A549 (cell line): Measurements from ENCODE around the gene COPZ2. TPM values are rescaled to one million over a fixed set of nuclear protein-coding genes. Genes with fewer than 3 reads are reported as not detected.

ENCODE experiments used
- ATAC-seq, 2 experiments: fragments of 200-7000 bp in 1 of 2; fragments of >200 bp in 1 of 2; cut with Nextera tagmentation in 1 of 2; cut with Tn5 transposase in 1 of 2; 3 replicates each; pipeline versions ENCODE4 v1.8.0 to v1.9.1; 2018 to 2020; ENCODE audit warnings: mild to moderate bottlenecking in 1 of 2, moderate library complexity in 1 of 2
- CTCF ChIA-PET: fragments of 300-600 bp; sonication (Branson Sonifier 250); formaldehyde crosslinking; extraction: SDS; loops from one replicate; lab custom pipeline; 2021; ENCODE audit warnings: antibody characterized with exemption, inconsistent platforms; lab: Yijun Ruan, JAX
- POLR2A ChIA-PET: fragments of 350-600 bp; formaldehyde crosslinking; extraction: SDS; loops from one replicate; lab custom pipeline; 2021; ENCODE audit warnings: antibody characterized with exemption, inconsistent platforms; lab: Yijun Ruan, JAX
- DNase-seq, 2 experiments: peaks; one replicate each; pipeline versions ENCODE4 v3.0.0 to v3.0.0-alpha.2; 2011 to 2016; ENCODE audit warnings: low read depth in 1 of 2, low spot score in 1 of 2
- FAIRE-seq: peaks from 2 replicates; lab custom pipeline; 2011; peaks lifted over from hg19 to GRCh38; lab: Jason Lieb, UNC
- H3K27ac ChIP-seq, 2 experiments: fragments of >200 bp; sonication (Bioruptor Twin); formaldehyde crosslinking; 3 replicates each; pipeline ENCODE4 v1.5.1; 2016 to 2017
- H3K4me1 ChIP-seq: fragments of >200 bp; sonication (Bioruptor Twin); formaldehyde crosslinking; 3 replicates; pipeline ENCODE4 v1.6.1; 2016
- H3K4me2 ChIP-seq: fragments of >200 bp; sonication (Bioruptor Twin); formaldehyde crosslinking; 3 replicates; pipeline ENCODE4 v1.6.1; 2016
- H3K4me3 ChIP-seq: fragments of >200 bp; sonication (Bioruptor Twin); formaldehyde crosslinking; 3 replicates; pipeline ENCODE4 v1.5.1; 2016
- H3K9me3 ChIP-seq: fragments of >200 bp; sonication (Bioruptor Twin); formaldehyde crosslinking; 3 replicates; pipeline ENCODE4 v1.6.1; 2016
- ATOH8 ChIP-seq: fragments of 250-450 bp; sonication (Bioruptor Pico); IDR thresholded peaks from 2 replicates; pipeline ENCODE4 v1.5.0; 2020; ENCODE audit warnings: low read depth, mild to moderate bottlenecking, moderate library complexity
- BCL3 ChIP-seq: fragments of >200 bp; sonication (Bioruptor Twin); formaldehyde crosslinking; IDR thresholded peaks from 3 replicates; pipeline ENCODE4 v1.6.1; 2016
- BHLHE40 ChIP-seq: IDR thresholded peaks from 2 replicates; pipeline ENCODE4 v1.6.1; 2012; ENCODE audit warnings: low read depth, low read length, inconsistent platforms
- CBX2 ChIP-seq: fragments of 200-600 bp; sonication (generic); IDR thresholded peaks from 2 replicates; pipeline ENCODE4 v1.6.1; 2016; ENCODE audit warnings: low read depth, mild to moderate bottlenecking, borderline replicate concordance
- CEBPB ChIP-seq, 2 experiments: fragments of >200 bp in 1 of 2; sonication (Bioruptor Twin) in 1 of 2; formaldehyde crosslinking in 1 of 2; IDR thresholded peaks; 2 replicates each; pipeline ENCODE4 v1.6.1; 2012 to 2016
- CHD4 ChIP-seq: fragments of 200-600 bp; sonication (generic); IDR thresholded peaks from 2 replicates; pipeline ENCODE4 v1.6.1; 2016; ENCODE audit warnings: antibody characterized with exemption, mild to moderate bottlenecking, borderline replicate concordance
- E2F6 ChIP-seq: IDR thresholded peaks from 2 replicates; pipeline ENCODE4 v1.6.1; 2012; ENCODE audit warnings: low read depth, borderline replicate concordance
- EP300 ChIP-seq, 2 experiments: fragments of >200 bp; sonication (Bioruptor Twin); formaldehyde crosslinking; IDR thresholded peaks; 2 replicates in 1 of 2; 3 replicates in 1 of 2; pipeline ENCODE4 v1.6.1; 2016 to 2017
- ESRRA ChIP-seq: fragments of 150-350 bp; IDR thresholded peaks from 2 replicates; pipeline ENCODE4 v1.6.1; 2014; ENCODE audit warnings: mild to moderate bottlenecking, low read length, borderline replicate concordance
- FOSB ChIP-seq: fragments of 250-450 bp; sonication (Bioruptor Pico); IDR thresholded peaks from 2 replicates; pipeline ENCODE4 v1.5.0; 2020; ENCODE audit warnings: mild to moderate bottlenecking, moderate library complexity
- HDAC2 ChIP-seq: fragments of 200-600 bp; sonication (generic); IDR thresholded peaks from 2 replicates; pipeline ENCODE4 v1.6.1; 2016
- HOXA7 ChIP-seq: fragments of 250-450 bp; sonication (Bioruptor Pico); IDR thresholded peaks from 2 replicates; pipeline ENCODE4 v1.5.0; 2020; ENCODE audit warnings: mild to moderate bottlenecking, moderate library complexity
- HOXB13 ChIP-seq: fragments of 250-450 bp; sonication (Bioruptor Pico); IDR thresholded peaks from 2 replicates; pipeline ENCODE4 v1.5.0; 2020; ENCODE audit warnings: low read depth, mild to moderate bottlenecking, moderate library complexity
- JUN ChIP-seq, 2 experiments: fragments of >200 bp; sonication (Bioruptor Twin); formaldehyde crosslinking; IDR thresholded peaks; 2 replicates in 1 of 2; 3 replicates in 1 of 2; pipeline ENCODE4 v1.6.1; 2016 to 2017
- KDM1A ChIP-seq: fragments of 200-600 bp; sonication (generic); IDR thresholded peaks from 2 replicates; pipeline ENCODE4 v1.6.1; 2016; ENCODE audit warnings: low read depth, mild to moderate bottlenecking
- KDM5A ChIP-seq: fragments of 200-600 bp; sonication (generic); IDR thresholded peaks from 2 replicates; pipeline ENCODE4 v1.6.1; 2016; ENCODE audit warnings: antibody characterized with exemption, mild to moderate bottlenecking
- MAZ ChIP-seq: fragments of 150-350 bp; IDR thresholded peaks from 2 replicates; pipeline ENCODE4 v1.6.1; 2014; ENCODE audit warnings: antibody characterized with exemption, low read depth, low read length, borderline replicate concordance
- NFE2L2 ChIP-seq: fragments of 150-350 bp; conservative IDR thresholded peaks from 2 replicates; pipeline ENCODE4 v1.6.1; 2014; ENCODE audit warnings: low read length
- PHF8 ChIP-seq: fragments of 200-600 bp; sonication (generic); IDR thresholded peaks from 2 replicates; pipeline ENCODE4 v1.6.1; 2016; ENCODE audit warnings: low read depth, mild to moderate bottlenecking, antibody characterized with exemption, moderate library complexity, borderline replicate concordance
- POLR2AphosphoS2 ChIP-seq: conservative IDR thresholded peaks from 2 replicates; pipeline ENCODE4 v1.6.1; 2012; ENCODE audit warnings: low read length, improper control_type of control experiment, inconsistent platforms
- RAD21 ChIP-seq, 2 experiments: fragments of >200 bp in 1 of 2; sonication (Bioruptor Twin) in 1 of 2; formaldehyde crosslinking in 1 of 2; IDR thresholded peaks in 1 of 2; conservative IDR thresholded peaks in 1 of 2; 2 replicates in 1 of 2; 3 replicates in 1 of 2; pipeline ENCODE4 v1.6.1; 2012 to 2018; ENCODE audit warnings: inconsistent platforms in 1 of 2
- RCOR1 ChIP-seq: fragments of 150-350 bp; IDR thresholded peaks from 2 replicates; pipeline ENCODE4 v1.6.1; 2014; ENCODE audit warnings: antibody characterized with exemption, low read length, low read depth
- TFCP2L1 ChIP-seq: fragments of 250-450 bp; sonication (Bioruptor Pico); IDR thresholded peaks from 2 replicates; pipeline ENCODE4 v1.5.0; 2021; ENCODE audit warnings: mild to moderate bottlenecking
- ZNF302 ChIP-seq: fragments of 250-450 bp; sonication (Bioruptor Pico); IDR thresholded peaks from 2 replicates; pipeline ENCODE4 v1.9.0; 2021; ENCODE audit warnings: inconsistent platforms, mild to moderate bottlenecking, moderate library complexity
- ZSCAN20 ChIP-seq: fragments of 250-450 bp; sonication (Bioruptor Pico); IDR thresholded peaks from 2 replicates; pipeline ENCODE4 v1.8.0; 2022; ENCODE audit warnings: mild to moderate bottlenecking, moderate library complexity
- whole genome bisulfite sequencing: methylation state at CpG from one replicate; pipeline ENCODE4 v1.1.6; 2017; ENCODE audit errors: missing lambda C conversion rate; 5-methylcytosine and 5-hydroxymethylcytosine counted together
- polyA plus RNA-seq, 4 experiments: library from polyadenylated mRNA; depleted of rRNA in 3 of 4; stranded (reverse); fragments of >200 nt; fragmentation: RNase III in 1 of 4; extraction: RNeasy Plus Mini Kit Qiagen cat#74134 plus additional on column Dnase treatment in 1 of 4; gene quantifications; 2 replicates in 3 of 4; 3 replicates in 1 of 4; pipeline ENCODE4 v1.2.3, GENCODE V29; 2011 to 2017

The COPZ2 gene
- polyA plus RNA-seq, 2 of the 4 experiments (the other 2 are of a cell fraction) = 10.6 to 19.3 TPM

- TF ChIP-seq ESRRA = no peak
These were observed 38.0 kb downstream of the COPZ2 start (continued) for GRCh38 chr17:47999582-47999981.

GRCh38 chr17:47998044-47998443 is 39.6 kb downstream of the COPZ2 start:
- no peak for ATAC-seq
- no peak overlapping the region for H3K4me2 ChIP-seq
- H3K27ac ChIP-seq = no peak overlapping the region
- H3K9me3 ChIP-seq = no peaks in the 10 kb centered on the region
- H3K4me1 ChIP-seq = peaks cover 11% of the 10 kb centered on the region
- FAIRE-seq = no peak
- POLR2A ChIA-PET = no interaction called here
- TF ChIP-seq ATOH8 = no peak
- TF ChIP-seq CEBPB (IDR thresholded peaks at IDR 0.05) = no peak
- no peak for TF ChIP-seq PHF8
- TF ChIP-seq E2F6 = no peak
- TF ChIP-seq CHD4 = no peak
- TF ChIP-seq RAD21 (conservative IDR thresholded peaks at IDR 0.05 in 1 of 2, IDR thresholded peaks at IDR 0.05 in 1 of 2) = no peak
- TF ChIP-seq FOSB = no peak
- TF ChIP-seq TFCP2L1 (CRISPR knock-in tag) = no peak
- no peak for TF ChIP-seq BCL3
- no peak for TF ChIP-seq RCOR1
- no peak for TF ChIP-seq ESRRA
- no peak for TF ChIP-seq EP300 (IDR thresholded peaks at IDR 0.05)
- no peak for TF ChIP-seq JUN (IDR thresholded peaks at IDR 0.05)
- TF ChIP-seq, all 56 proteins: peak for 0
- no peak overlapping the region for H3K4me3 ChIP-seq
- CTCF ChIA-PET = interaction anchor here (1.3 to 15.9 kb wide), 7 partner anchors 8 to 49 kb away, joined by 6 to 174 read pairs (median 23); partner anchors contain the start of gene CDK5RAP3
- no peak for DNase-seq
- 81% methylated on average over 7 of the region's 7 CpGs for WGBS

- DNase-seq (no peak), FAIRE-seq (no peak), ATAC-seq (no peak)
- no peak for TF ChIP-seq HOXA7 (CRISPR knock-in tag)
- no peak overlapping the region for H3K4me3 ChIP-seq
- no peaks in the 10 kb centered on the region for H3K9me3 ChIP-seq
- ChIA-PET CTCF (interaction anchor here (1.3 to 15.9 kb wide), 5 partner anchors 10 to 48 kb away, joined by 6 to 174 read pairs (median 23); partner anchors contain the start of gene CDK5RAP3), POLR2A (no interaction called here)
- H3K4me2 ChIP-seq = no peak overlapping the region
- 81% methylated on average over 7 of the region's 7 CpGs for WGBS
- peaks cover 6% of the 10 kb centered on the region for H3K4me1 ChIP-seq
- H3K27ac ChIP-seq = no peak overlapping the region
These were observed 40.0 kb downstream of the COPZ2 start for GRCh38 chr17:47997586-47997985.

GRCh38 chr17:47996201-47996600 is 41.4 kb downstream of the COPZ2 start:
- CTCF ChIA-PET = interaction anchor here (0.7 to 15.9 kb wide), 12 partner anchors 10 to 265 kb away, joined by 3 to 174 read pairs (median 4); partner anchors contain the start of gene CDK5RAP3

More at GRCh38 chr17:47996201-47996600, 41.4 kb downstream of the COPZ2 start:
- no peak for DNase-seq
- Histone ChIP-seq H3K4me2 (no peak overlapping the region), H3K4me3 (no peak overlapping the region), H3K4me1 (no peaks in the 10 kb centered on the region), H3K27ac (no peak overlapping the region), H3K9me3 (no peaks in the 10 kb centered on the region)
- no peak for FAIRE-seq
- no peak for ATAC-seq
- TF ChIP-seq CEBPB (IDR thresholded peaks at IDR 0.05) = no peak
- no peak for TF ChIP-seq PHF8
- TF ChIP-seq KDM1A = no peak
- TF ChIP-seq NFE2L2 = no peak
- no peak for TF ChIP-seq POLR2AphosphoS2
- no peak for TF ChIP-seq HDAC2
- no peak for TF ChIP-seq RCOR1
- no peak for TF ChIP-seq ZNF302 (CRISPR knock-in tag)
- TF ChIP-seq ZSCAN20 = no peak
- no peak for TF ChIP-seq BHLHE40
- no peak for TF ChIP-seq E2F6
- no peak for TF ChIP-seq FOSB
- TF ChIP-seq MAZ = no peak
- TF ChIP-seq KDM5A = no peak
- TF ChIP-seq CBX2 = no peak
- no peak for TF ChIP-seq HOXB13 (CRISPR knock-in tag)
- 60% methylated on average over 9 of the region's 9 CpGs for WGBS
- POLR2A ChIA-PET = interaction anchor here (0.6 kb wide), 1 partner anchor 26 kb away, joined by 3 read pairs; no protein-coding TSS in a partner anchor
